Endothelial cell of umbilical vein (primary cell): Measurements from ENCODE around the gene VAV3.

Experiments used
- CTCF ChIP-seq, 2 donors: IDR thresholded peaks; 1 replicate in 1 of 2; 2 replicates in 1 of 2; pipeline ENCODE4 v1.5.1; 2011; ENCODE audit warnings: low read length in 2 of 2, mild to moderate bottlenecking in 2 of 2, moderate library complexity in 2 of 2, control low read depth in 1 of 2, inconsistent platforms in 1 of 2, low read depth in 1 of 2; ENCODE audit not compliant: insufficient read depth in 1 of 2; ENCODE audit errors: extremely low read depth in 1 of 2
- EZH2 ChIP-seq: IDR thresholded peaks from 2 replicates; pipeline ENCODE4 v1.6.1; 2012; ENCODE audit warnings: borderline replicate concordance, low read depth, mild to moderate bottlenecking, moderate library complexity, low read length, inconsistent platforms; ENCODE audit not compliant: severe bottlenecking
- GATA2 ChIP-seq: IDR thresholded peaks from 2 replicates; pipeline ENCODE4 v1.7.0; 2011; ENCODE audit warnings: low read depth, mild to moderate bottlenecking, moderate library complexity, mixed read lengths, low read length; ENCODE audit not compliant: insufficient read length, insufficient read depth
- MAX ChIP-seq: IDR thresholded peaks from 2 replicates; pipeline ENCODE4 v1.6.1; 2011; ENCODE audit not compliant: insufficient read depth, insufficient read length
- POLR2A ChIP-seq: IDR thresholded peaks from 2 replicates; pipeline ENCODE4 v1.6.1; 2012; ENCODE audit warnings: low read depth, mild to moderate bottlenecking, control low read depth, low read length
- POLR2AphosphoS5 ChIP-seq: IDR thresholded peaks from 2 replicates; pipeline ENCODE4 v1.6.1; 2012; ENCODE audit warnings: low read depth, mild to moderate bottlenecking, control low read depth, low read length, moderate library complexity; ENCODE audit not compliant: insufficient read depth

GRCh38 chr1:107935396-107936064, 29.4 kb downstream of the VAV3 start:
- TF ChIP-seq POLR2AphosphoS5 (no peak), CTCF (IDR thresholded peaks at IDR 0.05; ENCODE audit: extremely low read depth in 1 of 2, insufficient read depth in 1 of 2, low read depth in 1 of 2, low read length in 2 of 2) (no peak), POLR2A (no peak), MAX (no peak), EZH2 (no peak), GATA2 (no peak)
